OCI-M2 (cell line): Measurements from ENCODE around the gene PTPRN2.

Experiments
- DNase-seq: peaks from one replicate; lab custom pipeline; 2025; ENCODE audit not compliant: unreplicated experiment; lab: John Stamatoyannopoulos, UW

Gene PTPRN2

DNA sequence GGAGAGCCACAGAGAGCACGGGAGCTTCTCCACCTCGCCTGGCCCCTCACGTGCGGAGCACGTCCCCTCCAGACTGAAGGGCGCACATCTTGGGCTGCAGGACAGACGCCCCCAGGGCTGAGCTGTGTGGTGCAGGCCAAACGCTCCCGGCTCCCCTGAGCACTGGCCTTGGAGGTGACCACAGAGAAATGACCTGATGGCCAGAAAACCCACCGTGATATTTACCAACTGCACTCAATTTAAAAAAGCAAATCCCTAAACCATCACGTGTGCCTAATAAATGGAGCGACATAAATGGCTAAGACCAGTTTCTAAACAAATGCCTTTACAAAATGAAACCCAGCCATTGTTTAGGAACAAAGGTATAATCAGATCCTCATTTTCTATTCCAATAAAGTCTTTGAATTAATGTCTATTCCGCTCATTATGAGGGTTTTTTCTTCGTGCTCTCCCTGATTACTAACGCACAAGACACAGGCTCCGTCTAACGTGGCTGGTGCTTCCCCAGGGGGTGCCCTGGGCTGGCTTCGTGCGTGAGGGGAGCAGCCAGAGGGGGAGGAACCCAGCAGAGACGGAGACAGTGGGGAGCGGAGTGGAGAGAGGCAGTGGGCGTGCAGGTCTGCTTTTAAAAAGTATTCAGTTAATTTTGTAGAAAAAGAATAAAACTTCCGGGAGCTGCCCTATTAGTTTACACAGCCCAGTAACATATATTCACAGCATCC is 1060.5 kb downstream of the PTPRN2 start:
- no peak for DNase-seq

DNA sequence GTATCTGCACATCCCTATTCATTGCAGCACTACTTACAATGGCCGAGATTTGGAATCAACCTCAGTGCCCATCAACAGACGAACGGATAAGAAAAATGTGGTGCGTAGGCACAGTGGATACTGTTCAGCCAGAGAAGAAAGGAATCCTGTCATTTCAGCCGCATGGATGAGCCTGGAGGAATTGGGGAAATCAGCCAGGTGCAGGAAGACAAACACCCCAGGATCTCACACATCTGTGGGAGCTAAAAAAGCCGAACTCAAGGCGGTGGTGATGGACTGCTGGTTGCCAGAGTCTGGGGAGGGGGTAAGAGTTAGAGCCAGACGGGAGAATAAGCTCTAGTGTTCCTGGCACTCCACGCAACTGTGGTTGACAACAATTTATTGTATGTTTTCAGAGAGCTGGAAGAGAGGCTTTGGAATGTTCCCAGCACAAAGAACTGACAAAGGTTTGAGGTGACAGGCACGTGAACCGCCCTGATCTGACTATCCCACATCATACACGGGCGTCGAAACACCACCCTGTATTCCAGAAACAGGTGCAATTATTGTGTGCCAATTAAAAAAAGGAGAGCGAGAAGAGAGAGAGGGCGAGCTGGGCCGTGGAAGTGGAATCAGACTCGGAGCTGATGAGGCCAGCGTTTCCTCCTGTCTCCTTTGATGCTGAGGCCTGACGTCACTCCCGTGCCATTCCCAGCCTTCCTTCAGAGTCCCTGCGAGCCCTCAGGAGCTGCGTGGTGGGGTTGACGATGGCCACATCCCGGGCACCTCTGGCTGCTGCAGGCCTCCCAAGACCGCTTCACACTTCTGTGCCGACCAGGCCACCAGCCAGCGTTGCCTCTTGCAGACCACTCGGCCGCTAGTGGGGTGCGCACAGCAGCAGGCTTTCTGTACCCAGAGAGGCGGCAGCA is 1061.4 kb downstream of the PTPRN2 start:
- no peak for DNase-seq

DNA sequence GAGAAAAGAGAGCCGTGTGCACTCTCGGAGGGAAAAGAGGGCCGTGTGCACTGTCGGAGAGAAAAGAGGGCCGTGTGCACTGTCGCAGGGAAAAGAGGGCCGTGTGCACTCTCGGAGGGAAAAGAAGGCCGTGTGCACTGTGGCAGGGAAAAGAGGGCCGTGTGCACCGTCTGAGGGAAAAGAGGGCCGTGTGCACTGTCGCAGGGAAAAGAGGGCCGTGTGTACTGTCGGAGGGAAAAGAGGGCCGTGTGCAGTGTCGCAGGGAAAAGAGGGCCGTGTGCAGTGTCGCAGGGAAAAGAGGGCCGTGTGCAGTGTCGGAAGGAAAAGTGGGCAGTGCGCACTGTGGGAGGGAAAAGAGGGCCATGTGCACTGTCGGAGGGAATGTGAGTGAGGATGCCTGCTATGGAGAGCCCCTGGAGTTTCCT is 1062.1 kb downstream of the PTPRN2 start:
- no peak for DNase-seq

- no peak for DNase-seq
Measured at GRCh38 chr7:157524731-157525130, 1062.9 kb downstream of the PTPRN2 start.

DNA sequence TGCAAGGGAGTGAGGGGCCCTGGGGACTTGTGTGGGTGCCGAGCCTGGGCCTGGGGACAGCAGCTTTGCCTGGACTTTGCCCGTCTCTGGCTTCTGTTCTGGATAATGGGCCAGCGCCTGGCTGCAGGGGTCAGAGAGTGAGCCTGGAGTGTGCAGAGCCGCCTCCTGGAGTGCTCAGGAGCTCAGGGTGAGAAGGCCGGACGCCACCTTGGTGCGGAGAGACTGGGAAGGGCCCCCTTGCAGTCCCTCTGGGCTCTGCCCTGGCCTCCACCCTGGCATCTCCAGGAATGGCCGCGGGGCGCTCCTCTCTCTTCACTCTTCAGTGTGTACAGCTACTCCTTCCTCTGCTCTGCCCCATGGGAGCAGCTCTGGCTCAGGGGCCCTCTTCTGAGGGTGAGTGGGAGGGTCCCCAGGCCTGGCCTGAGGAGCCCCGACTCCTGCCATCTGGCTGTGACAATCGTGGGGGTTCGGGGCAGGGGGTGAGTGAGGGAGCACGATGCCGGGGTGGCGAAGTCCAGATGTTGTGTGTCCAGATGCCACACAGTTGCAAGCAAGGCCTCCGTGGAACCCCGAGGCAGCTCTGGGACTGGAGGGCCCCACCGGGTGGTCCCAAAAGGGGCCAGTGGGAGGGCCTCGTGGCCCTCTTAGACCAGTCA is 1063.7 kb downstream of the PTPRN2 start:
- no peak for DNase-seq

DNA sequence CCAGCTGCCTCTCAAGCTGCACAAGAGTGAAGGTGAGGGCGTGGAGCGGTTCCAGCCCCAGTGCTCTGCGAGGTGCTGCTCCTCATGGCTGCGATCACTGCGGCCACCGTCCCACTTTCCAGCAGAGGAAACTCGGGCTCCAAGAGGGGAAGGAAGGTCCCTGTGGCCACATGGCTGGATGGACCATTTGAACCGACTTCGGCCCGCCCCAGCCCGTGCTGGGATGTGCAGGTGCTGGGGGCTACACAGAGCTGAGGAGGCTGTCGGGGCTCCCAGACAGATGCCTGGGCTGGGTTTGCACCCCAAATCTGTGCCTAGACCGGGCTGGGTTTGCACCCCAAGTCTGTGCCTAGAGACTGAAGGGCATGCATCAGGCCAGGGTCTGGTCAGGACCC is 1064.3 kb downstream of the PTPRN2 start:
- no peak for DNase-seq

- no peak for DNase-seq
Measured at GRCh38 chr7:157522954-157523353, 1064.7 kb downstream of the PTPRN2 start.

DNA sequence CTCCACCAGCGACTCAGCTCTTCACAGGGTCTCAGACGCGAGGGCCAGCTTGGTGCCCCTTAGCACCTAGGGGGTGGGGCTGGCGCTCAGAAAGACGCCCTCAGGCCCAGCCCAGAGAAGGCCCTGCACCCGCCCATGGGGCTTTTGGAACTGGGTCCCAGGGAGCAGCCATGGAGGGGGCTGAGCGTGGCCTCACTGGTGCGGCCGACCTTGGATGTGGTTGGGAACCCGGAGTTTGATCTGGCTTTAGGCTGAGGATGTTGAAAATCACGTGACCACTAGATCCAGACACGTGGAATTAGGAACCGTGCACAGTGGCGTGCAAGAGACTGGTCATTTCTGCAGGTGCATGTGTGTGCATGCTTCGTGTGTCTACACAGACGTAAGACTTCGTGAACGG is 1065.4 kb downstream of the PTPRN2 start:
- no peak for DNase-seq

DNA sequence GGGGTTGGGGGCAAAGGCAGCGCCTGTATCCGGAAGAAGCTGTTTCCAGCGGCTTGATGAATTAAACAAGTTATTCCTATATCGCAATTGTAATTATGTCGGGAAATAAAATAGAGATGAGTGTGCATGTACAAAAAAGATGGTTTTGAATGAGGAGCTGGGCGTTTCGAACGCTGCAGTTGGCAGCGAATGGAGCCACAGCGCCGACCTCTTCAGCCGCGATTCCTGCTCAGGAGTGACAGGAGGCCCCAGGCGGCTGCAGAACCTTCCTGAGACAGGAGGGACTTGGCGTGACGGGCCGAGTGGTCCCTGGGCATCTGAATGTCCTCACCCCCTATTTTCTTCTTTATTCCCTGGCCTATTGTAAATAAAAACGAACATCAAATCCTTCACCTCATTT is 1065.9 kb downstream of the PTPRN2 start:
- no peak for DNase-seq

DNA sequence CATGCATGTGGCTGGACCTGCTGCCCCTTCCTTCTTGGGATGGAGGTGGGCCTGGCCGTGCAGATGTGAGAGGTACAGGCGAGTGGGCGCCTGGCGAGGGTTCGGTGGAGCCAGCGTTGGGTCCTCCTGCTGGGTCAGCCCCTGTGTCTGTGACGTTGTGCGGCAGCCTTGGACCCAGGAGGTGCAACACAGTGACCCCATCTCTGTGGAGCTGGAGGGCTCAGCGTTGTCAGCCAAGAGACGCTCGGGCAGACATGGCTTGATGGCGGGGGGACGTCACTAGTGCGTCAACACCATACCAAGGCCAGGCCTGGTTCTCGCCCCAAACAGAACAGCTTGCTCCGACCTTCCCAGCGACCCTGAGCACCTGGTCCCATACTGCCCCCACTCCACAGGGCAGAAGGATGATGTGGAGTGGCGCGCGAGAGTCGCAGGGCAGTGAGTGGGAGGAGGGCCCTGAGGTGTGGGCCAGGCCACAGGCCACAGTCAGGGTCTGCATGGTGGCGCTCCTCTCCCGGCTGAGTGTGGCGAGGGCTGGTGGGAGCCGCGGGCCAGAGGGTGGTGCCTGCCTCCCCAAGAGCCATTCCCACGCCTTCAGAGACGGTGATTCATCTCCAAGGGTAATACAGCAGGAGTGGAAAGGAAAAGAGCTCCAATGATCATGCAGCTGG is 1066.4 kb downstream of the PTPRN2 start:
- no peak for DNase-seq

DNA sequence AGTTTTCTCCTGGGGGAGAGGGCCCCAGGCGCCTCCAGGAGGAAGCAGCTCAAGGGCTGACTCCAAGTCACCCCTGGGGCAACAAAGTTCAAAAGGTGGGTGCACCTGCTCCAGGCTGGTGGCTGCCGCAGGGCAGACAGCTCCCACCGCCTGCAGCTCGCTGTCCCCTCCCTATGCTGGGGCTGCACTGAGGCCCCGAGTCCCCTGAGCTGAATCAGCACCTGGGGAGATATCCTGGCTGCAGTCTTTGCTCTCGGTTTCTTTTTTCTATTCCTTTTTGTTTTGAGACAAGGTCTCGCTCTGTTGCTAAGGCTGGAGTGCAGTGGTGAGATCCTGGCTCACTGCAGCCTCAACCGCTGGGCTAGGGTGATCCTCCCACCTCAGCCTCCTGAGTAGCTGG is 1067.4 kb downstream of the PTPRN2 start:
- no peak for DNase-seq

- no peak for DNase-seq
Measured at GRCh38 chr7:157519798-157520244, 1067.8 kb downstream of the PTPRN2 start.

GRCh38 chr7:157519246-157519645 is 1068.4 kb downstream of the PTPRN2 start:
- no peak for DNase-seq

DNA sequence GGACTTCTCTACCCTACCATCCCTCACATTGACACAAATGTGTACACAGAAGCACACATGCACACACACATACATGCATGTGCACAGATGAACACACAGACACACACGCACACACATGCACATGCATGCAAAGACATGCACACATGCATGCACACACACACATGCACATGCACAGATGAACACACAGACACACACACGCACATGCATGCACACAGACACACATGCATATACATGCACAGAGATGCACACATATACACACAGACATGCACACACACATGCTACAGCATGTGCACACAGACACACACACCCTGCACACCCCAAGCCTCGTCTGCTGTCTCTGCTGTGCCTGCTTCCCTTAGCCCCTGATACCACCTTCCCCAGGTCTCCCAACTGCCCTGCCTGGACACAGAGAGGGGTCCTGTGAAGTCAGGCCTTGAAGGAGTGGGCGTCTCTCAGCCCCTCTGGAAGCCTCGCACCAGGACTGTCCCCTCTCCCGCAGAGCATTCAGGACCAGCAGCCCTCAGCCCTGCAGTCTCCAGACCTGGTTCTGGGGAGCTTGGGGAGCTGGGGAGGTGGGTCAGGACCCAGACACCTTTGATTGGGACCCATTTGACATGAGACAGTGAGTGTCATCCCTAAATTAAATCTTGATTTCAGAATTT is 1069.0 kb downstream of the PTPRN2 start:
- DNase-seq = no peak

DNA sequence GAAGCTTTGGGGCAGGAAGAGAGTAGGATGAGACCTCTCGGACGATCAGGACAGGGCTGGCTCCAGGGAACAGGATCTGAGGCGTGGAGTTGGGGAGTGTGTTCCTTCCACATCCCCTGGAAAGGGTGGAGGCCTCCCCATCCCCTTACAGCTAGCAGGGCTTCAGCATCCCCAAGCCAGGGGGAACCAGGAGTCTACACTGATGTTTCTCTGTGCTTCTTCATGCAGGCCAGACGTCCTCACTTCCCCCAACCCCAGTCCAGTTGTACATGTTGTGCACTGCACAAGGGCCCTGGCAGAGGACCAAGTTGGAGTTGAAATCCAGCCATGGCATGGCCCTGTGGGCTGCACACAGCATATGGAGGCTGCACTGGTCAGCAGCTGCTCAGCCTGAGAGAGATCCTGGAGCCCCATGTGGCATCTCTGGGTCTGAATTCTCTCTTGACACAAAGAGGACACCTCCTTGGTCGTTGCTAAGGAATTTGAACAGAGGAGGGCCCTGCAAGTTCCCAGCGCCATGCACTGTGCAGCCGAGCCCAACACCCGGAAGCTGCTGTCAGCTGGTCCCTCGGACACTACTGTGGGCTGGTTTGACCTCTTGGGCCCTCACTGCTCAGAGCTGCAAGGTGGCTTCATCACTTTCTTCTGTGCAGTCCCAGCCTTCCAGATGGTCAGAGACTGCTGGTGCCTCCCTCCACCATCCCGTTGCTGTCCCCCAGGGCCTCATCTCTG is 1069.7 kb downstream of the PTPRN2 start:
- no peak for DNase-seq

DNA sequence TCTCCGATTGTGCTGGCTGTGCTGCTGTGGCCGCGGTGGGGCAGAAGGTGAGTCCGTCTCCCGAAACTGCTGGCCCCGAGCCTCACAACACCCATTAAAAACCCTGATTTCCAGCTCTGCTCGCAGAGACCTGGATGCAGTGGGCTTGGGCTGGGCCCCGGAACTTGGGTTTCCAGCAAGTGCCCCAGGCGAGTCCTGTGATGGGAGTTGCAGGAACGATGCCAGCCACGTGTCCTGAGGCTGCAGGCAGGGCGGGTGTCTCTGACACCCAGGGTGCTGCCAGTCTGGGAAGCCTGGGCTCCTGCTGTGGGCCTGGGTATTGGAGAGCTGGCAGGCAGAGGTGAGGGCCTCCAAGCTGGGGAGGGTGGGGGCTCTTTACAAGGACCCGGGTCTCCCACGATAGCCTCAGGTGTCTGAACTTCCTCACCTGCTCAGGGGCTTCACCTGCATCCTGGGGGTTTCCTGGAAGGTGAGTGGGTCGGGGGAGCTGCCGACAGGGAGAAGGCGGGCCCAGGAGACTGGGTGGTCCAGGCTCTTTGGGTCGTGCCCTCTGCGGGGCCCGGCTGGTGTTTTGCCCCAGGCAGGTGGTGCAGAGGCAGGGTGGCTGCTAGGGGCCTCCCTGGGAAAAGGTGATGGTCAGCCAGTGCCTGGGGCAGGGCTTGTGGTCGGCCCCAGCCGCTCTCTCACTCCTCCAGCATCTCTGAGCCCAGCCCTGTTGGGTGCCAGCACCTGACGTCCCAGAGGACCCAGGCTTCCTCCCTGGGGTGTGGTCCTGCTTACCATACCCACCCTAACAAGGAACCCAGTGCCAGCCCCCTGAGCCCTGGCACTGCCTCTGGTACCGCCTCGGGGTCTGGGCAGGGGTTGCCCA is 1070.5 kb downstream of the PTPRN2 start:
- DNase-seq = no peak

- DNase-seq = no peak
Measured at GRCh38 chr7:157516311-157516710, 1071.3 kb downstream of the PTPRN2 start.

DNA sequence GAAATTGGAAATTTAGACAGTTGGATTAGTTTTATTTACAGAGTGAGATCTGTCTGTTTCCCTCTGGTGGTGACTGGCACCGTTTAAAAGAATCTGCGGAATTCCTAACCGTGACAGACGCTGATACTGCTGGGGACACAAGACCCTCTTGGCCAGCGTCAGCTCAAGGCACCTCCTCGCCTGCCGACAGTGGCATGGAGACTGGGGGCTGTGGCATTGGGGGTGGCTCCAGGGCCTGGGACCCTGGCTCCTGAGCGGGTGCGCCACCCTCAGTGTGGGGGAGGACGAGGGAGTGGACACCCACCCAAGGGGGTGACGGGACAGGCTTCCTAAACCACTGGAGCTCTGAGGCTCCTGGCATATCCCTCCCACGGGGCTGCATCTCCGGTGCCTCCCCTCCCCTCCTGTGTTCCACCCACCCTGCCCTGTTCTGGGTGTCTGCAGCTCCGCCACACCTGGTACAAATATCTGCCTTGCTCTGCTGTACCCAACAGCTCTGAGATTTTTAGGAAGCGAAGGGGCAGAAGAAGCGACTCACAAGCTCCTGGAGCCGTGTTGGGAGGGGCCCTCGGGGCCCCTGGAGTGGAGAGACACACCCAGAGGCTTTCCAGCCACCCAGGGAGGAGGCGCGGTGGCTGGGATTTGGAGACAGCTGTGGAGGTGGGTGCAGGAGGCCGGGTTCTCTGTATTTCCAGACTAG is 1072.1 kb downstream of the PTPRN2 start:
- DNase-seq = no peak
